K562 (cell line): ENCODE data around the gene BOD1L1. TPM values are rescaled to one million over a fixed set of nuclear protein-coding genes. Genes with fewer than 3 reads are reported as not detected.

Experiments used
- ATAC-seq: fragments of 200-7000 bp; cut with Tn5 transposase; 3 replicates; pipeline ENCODE4 v1.9.1; 2020; ENCODE audit warnings: moderate library complexity
- BruUV-seq: library from RNA; stranded (reverse); fragments of 400-500 nt; replicated peaks from 2 replicates; lab custom pipeline; 2021; lab: Mats Ljungman, UMichigan
- CTCF ChIA-PET: fragments of 300-600 bp; formaldehyde crosslinking; extraction: SDS; loops from one replicate; lab custom pipeline; 2021; ENCODE audit warnings: low intra/inter-chr PET ratio; lab: Yijun Ruan, JAX
- POLR2A ChIA-PET: fragments of 300-600, 350-650 bp; sonication (Branson Sonifier 250); formaldehyde crosslinking; extraction: SDS; loops from one replicate; lab custom pipeline; 2021; ENCODE audit warnings: antibody characterized with exemption, inconsistent platforms; lab: Yijun Ruan, JAX
- DNase-seq, 4 experiments: peaks; one replicate each; pipeline versions ENCODE4 v3.0.0 to v3.0.0-alpha.2; 2011 to 2018; ENCODE audit warnings: low spot score in 3 of 4, mixed read lengths in 3 of 4; ENCODE audit errors: extremely low read depth in 1 of 4
- FAIRE-seq: peaks from 2 replicates; lab custom pipeline; 2011; peaks lifted over from hg19 to GRCh38; lab: Jason Lieb, UNC
- H2AFZ ChIP-seq: 2 replicates; pipeline ENCODE4 v1.6.0; 2011; ENCODE audit warnings: low read depth, low read length, control low read depth, inconsistent platforms
- H3K27ac ChIP-seq: fragments of 200-600 bp; 3 replicates; pipeline ENCODE4 v1.8.0; 2011; ENCODE audit warnings: low read depth, mild to moderate bottlenecking, control low read depth, inconsistent platforms, low read length, moderate library complexity, mixed read lengths; ENCODE audit errors: extremely low read depth
- H3K27me3 ChIP-seq, 2 experiments: fragments of 300-600 bp in 1 of 2; 2 replicates in 1 of 2; 3 replicates in 1 of 2; pipeline versions ENCODE4 v1.6.0 to v1.8.0; 2011; ENCODE audit warnings: inconsistent platforms in 2 of 2, low read length in 2 of 2, mild to moderate bottlenecking in 1 of 2, mixed read lengths in 1 of 2, moderate library complexity in 1 of 2; ENCODE audit not compliant: control insufficient read depth in 2 of 2, insufficient read depth in 2 of 2
- H3K36me3 ChIP-seq: fragments of 300-600 bp; 3 replicates; pipeline ENCODE4 v1.8.0; 2011; ENCODE audit warnings: mild to moderate bottlenecking, low read length, inconsistent platforms; ENCODE audit not compliant: control insufficient read depth, insufficient read depth
- H3K4me1 ChIP-seq, 2 experiments: fragments of 200-600 bp in 1 of 2; replicated peaks in 1 of 2; 2 replicates in 1 of 2; 3 replicates in 1 of 2; pipeline versions ENCODE4 v1.5.1 to v1.8.0; 2011; ENCODE audit warnings: inconsistent platforms in 2 of 2, low read length in 2 of 2, mild to moderate bottlenecking in 1 of 2, mixed read lengths in 1 of 2, moderate library complexity in 1 of 2; ENCODE audit not compliant: control insufficient read depth in 2 of 2, insufficient read depth in 2 of 2
- H3K4me2 ChIP-seq: 2 replicates; pipeline ENCODE4 v1.6.1; 2011; ENCODE audit warnings: low read length, control low read depth, inconsistent platforms, mixed read lengths; ENCODE audit not compliant: insufficient read depth
- H3K4me3 ChIP-seq: fragments of 200-600 bp; sonication (generic), shearing (Covaris generic); 2 replicates; pipeline ENCODE4 v1.5.1; 2016; ENCODE audit warnings: control low read depth, inconsistent platforms
- H3K79me2 ChIP-seq: fragments of 200-600 bp; 3 replicates; pipeline ENCODE4 v1.8.0; 2011; ENCODE audit warnings: low read length, inconsistent platforms; ENCODE audit not compliant: control insufficient read depth, insufficient read depth
- H3K9ac ChIP-seq, 2 experiments: 2 replicates each; pipeline versions ENCODE4 v1.6.0 to v1.6.1; 2011; ENCODE audit warnings: low read depth in 2 of 2, low read length in 2 of 2, control low read depth in 1 of 2, inconsistent platforms in 1 of 2, mild to moderate bottlenecking in 1 of 2, mixed read lengths in 1 of 2; ENCODE audit not compliant: insufficient read depth in 1 of 2
- H3K9me1 ChIP-seq: one replicate; pipeline ENCODE4 v1.6.0; 2011; ENCODE audit warnings: inconsistent platforms, mild to moderate bottlenecking, low read length, moderate library complexity; ENCODE audit not compliant: control insufficient read depth, insufficient read depth
- H3K9me3 ChIP-seq: replicated peaks from 2 replicates; pipeline ENCODE4 v1.5.1; 2011; ENCODE audit warnings: low read depth, low read length, inconsistent platforms; ENCODE audit not compliant: control insufficient read depth, insufficient read depth
- H4K20me1 ChIP-seq: replicated peaks from 2 replicates; pipeline ENCODE4 v1.6.1; 2011; ENCODE audit warnings: low read length, inconsistent platforms, mixed read lengths; ENCODE audit not compliant: control insufficient read depth, insufficient read depth
- ARID3A ChIP-seq: IDR thresholded peaks from 2 replicates; pipeline ENCODE4 v1.6.1; 2012; ENCODE audit warnings: low read depth, low read length, improper control_type of control experiment, borderline replicate concordance
- ASH1L ChIP-seq: fragments of 450-650 bp; IDR thresholded peaks from 2 replicates; pipeline ENCODE4 v1.6.1; 2018; ENCODE audit warnings: borderline replicate concordance, mild to moderate bottlenecking, low read depth; ENCODE audit not compliant: partially characterized antibody
- CHD2 ChIP-seq: IDR thresholded peaks from 2 replicates; pipeline ENCODE4 v1.6.1; 2011; ENCODE audit warnings: low read depth, low read length
- COPS2 ChIP-seq: fragments of 450-650 bp; conservative IDR thresholded peaks from 2 replicates; pipeline ENCODE4 v1.6.1; 2016; ENCODE audit warnings: mild to moderate bottlenecking, moderate library complexity
- CXXC5 ChIP-seq: fragments of 250-450 bp; sonication (Bioruptor Pico); IDR thresholded peaks from 2 replicates; pipeline ENCODE4 v1.8.0; 2022; ENCODE audit warnings: inconsistent platforms, mild to moderate bottlenecking, moderate library complexity
- ETV6 ChIP-seq, 3 experiments: fragments of 150-350 bp in 1 of 3; sonication (generic) in 1 of 3; formaldehyde crosslinking in 1 of 3; IDR thresholded peaks; 2 replicates each; pipeline versions ENCODE4 v1.6.1 to v1.8.0; 2014 to 2022; ENCODE audit warnings: borderline replicate concordance in 2 of 3, low read depth in 2 of 3, antibody characterized with exemption in 1 of 3, low read length in 1 of 3, mild to moderate bottlenecking in 1 of 3, missing genetic modification reagents in 1 of 3
- HDAC2 ChIP-seq: fragments of 450-650 bp; IDR thresholded peaks from 2 replicates; pipeline ENCODE4 v1.6.1; 2016; ENCODE audit warnings: mild to moderate bottlenecking
- NEUROD1 ChIP-seq: fragments of 150-350 bp; IDR thresholded peaks from 2 replicates; pipeline ENCODE4 v1.6.1; 2014; ENCODE audit warnings: borderline replicate concordance, low read length, low read depth; ENCODE audit not compliant: partially characterized antibody
- NFE2 ChIP-seq: IDR thresholded peaks from 2 replicates; pipeline ENCODE4 v1.6.1; 2014; ENCODE audit warnings: antibody characterized with exemption, low read depth
- NFXL1 ChIP-seq: fragments of 450-650 bp; formaldehyde crosslinking; IDR thresholded peaks from 2 replicates; pipeline ENCODE4 v1.4.0; 2021; ENCODE audit warnings: mild to moderate bottlenecking
- PHB ChIP-seq: fragments of 250-450 bp; sonication (Bioruptor Pico); IDR thresholded peaks from 2 replicates; pipeline ENCODE4 v1.5.0; 2021
- POLR2AphosphoS5 ChIP-seq: IDR thresholded peaks from 2 replicates; pipeline ENCODE4 v1.6.1; 2011; ENCODE audit warnings: mild to moderate bottlenecking, low read depth, low read length, moderate library complexity; ENCODE audit not compliant: control insufficient read depth, insufficient read depth
- SETDB1 ChIP-seq: IDR thresholded peaks from one replicate; pipeline ENCODE4 v1.6.1; 2012; ENCODE audit warnings: low read length, control low read depth, inconsistent platforms
- XRCC3 ChIP-seq: fragments of 450-650 bp; IDR thresholded peaks from 2 replicates; pipeline ENCODE4 v1.6.1; 2017; ENCODE audit warnings: mild to moderate bottlenecking, moderate library complexity
- WGBS: fragments of 100-300 bp; shearing (Covaris generic); methylation state at CpG from one replicate; pipeline ENCODE4 v1.1.6; 2016; ENCODE audit warnings: low coverage, mixed read lengths; ENCODE audit not compliant: insufficient coverage; ENCODE audit errors: missing lambda C conversion rate; 5-methylcytosine and 5-hydroxymethylcytosine counted together
- in situ Hi-C: fragments of 300-500 bp; cut with MboI; formaldehyde crosslinking; loops from 4 replicates; pipeline ENCODE4 v1.15.0; 2018; ENCODE audit warnings: inconsistent platforms, mixed read lengths
- intact Hi-C: fragments of 100-400 bp; cut with micrococcal nuclease; formaldehyde crosslinking; loops from 2 replicates; pipeline ENCODE4 v1.14.2; 2022
- polyA plus RNA-seq, 8 experiments: library from polyadenylated mRNA; depleted of rRNA in 4 of 8; stranded (reverse) in 5 of 8; unstranded in 3 of 8; fragments of >200 nt; fragmentation: Nextera tagmentation in 2 of 8; fragmentation: Illumina TruSeq in 1 of 8; extraction: Ambion mirVana in 2 of 8; extraction: Trizol in 1 of 8; gene quantifications; 2 replicates each; pipeline versions ENCODE4 v1.2.1 to v1.2.3, GENCODE V29; 2011 to 2014; ENCODE audit warnings: inconsistent platforms in 1 of 8, missing spikeins in 1 of 8
- total RNA-seq, 7 experiments: library from RNA; depleted of rRNA in 6 of 7; stranded (reverse); fragments of >200 nt in 6 of 7; fragmentation: Illumina TruSeq in 2 of 7; extraction: Trizol in 2 of 7; gene quantifications; 2 replicates each; pipeline versions ENCODE4 v1.2.1 to v1.2.3, GENCODE V29; 2011 to 2021; ENCODE audit warnings: low replicate concordance in 1 of 7
- TF ChIP-seq, protein P1 (sequence below): sonication (generic); formaldehyde crosslinking; IDR thresholded peaks from 2 replicates; pipeline ENCODE4 v1.8.1; 2022; ENCODE audit warnings: missing genetic modification reagents

BOD1L1 gene
- total and polyA plus RNA-seq, 9 of the 15 experiments (the other 6 are each of a cell fraction or from before 2014, with no cell fraction given): 4.8 to 23.2 (median 17.7) TPM

- Histone ChIP-seq H3K4me1 (peaks cover 2 to 31% of the 10 kb centered on the region in 2 experiments; a peak in 4 of 5 replicates), H3K27ac (no peak overlapping the region), H4K20me1 (no peaks in the 10 kb centered on the region), H3K4me2 (no peak overlapping the region), H3K27me3 (peaks cover 0 to 4% of the 10 kb centered on the region in 2 experiments; a peak in 1 of 5 replicates), H3K9me1 (no peaks in the 10 kb centered on the region), H3K36me3 (no peaks in the 10 kb centered on the region), H3K79me2 (no peaks in the 10 kb centered on the region), H3K9ac (no peak overlapping the region), H2AFZ (no peak overlapping the region), H3K4me3 (no peak overlapping the region), H3K9me3 (peaks cover 4% of the 10 kb centered on the region; the same call in 1 of the 2 replicates)
- no peak for ATAC-seq
- BruUV-seq: no TSS peak
- POLR2A ChIA-PET: no interaction called here
- no peak for FAIRE-seq
- intact Hi-C loops (loop anchor here (5.0 kb wide), 2 partner anchors 64 to 114 kb away; partner anchors contain the start of gene RAB28), in situ Hi-C loops (loop anchor here (5.0 kb wide), 1 partner anchor 699 kb away; no protein-coding TSS in a partner anchor)
- no peak for DNase-seq
- CTCF ChIA-PET: interaction anchor here (3.7 kb wide), 1 partner anchor 694 kb away, joined by 25 read pairs; no protein-coding TSS in a partner anchor
- 82% methylated on average over 18 of the region's 18 CpGs for whole genome bisulfite sequencing
- TF ChIP-seq ETV6 (IDR thresholded peaks at IDR 0.05; ENCODE audit: borderline replicate concordance in 1 of 2, low read depth in 2 of 2, low read length in 1 of 2): no peak
- no peak for TF ChIP-seq ETV6 (CRISPR knock-in tag; IDR thresholded peaks at IDR 0.05; ENCODE audit: borderline replicate concordance)
- TF ChIP-seq CXXC5 (CRISPR knock-in tag): no peak
- TF ChIP-seq XRCC3: no peak
- TF ChIP-seq, protein P1, sequence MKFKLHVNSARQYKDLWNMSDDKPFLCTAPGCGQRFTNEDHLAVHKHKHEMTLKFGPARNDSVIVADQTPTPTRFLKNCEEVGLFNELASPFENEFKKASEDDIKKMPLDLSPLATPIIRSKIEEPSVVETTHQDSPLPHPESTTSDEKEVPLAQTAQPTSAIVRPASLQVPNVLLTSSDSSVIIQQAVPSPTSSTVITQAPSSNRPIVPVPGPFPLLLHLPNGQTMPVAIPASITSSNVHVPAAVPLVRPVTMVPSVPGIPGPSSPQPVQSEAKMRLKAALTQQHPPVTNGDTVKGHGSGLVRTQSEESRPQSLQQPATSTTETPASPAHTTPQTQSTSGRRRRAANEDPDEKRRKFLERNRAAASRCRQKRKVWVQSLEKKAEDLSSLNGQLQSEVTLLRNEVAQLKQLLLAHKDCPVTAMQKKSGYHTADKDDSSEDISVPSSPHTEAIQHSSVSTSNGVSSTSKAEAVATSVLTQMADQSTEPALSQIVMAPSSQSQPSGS: no peak
- no peak for TF ChIP-seq SETDB1
- TF ChIP-seq NFXL1 (CRISPR knock-in tag): no peak
- no peak for TF ChIP-seq ARID3A
- TF ChIP-seq NFE2: no peak
- TF ChIP-seq NEUROD1: no peak
- TF ChIP-seq COPS2: no peak
- TF ChIP-seq POLR2AphosphoS5: no peak
- no peak for TF ChIP-seq ASH1L
- no peak for TF ChIP-seq PHB (CRISPR knock-in tag)
- TF ChIP-seq HDAC2: no peak
- TF ChIP-seq CHD2: no peak
Measured at GRCh38 chr4:13546142-13546940, 81.2 kb downstream of the BOD1L1 start.
